ENCODE data around the gene PCDH12.

The PCDH12 gene

DNA sequence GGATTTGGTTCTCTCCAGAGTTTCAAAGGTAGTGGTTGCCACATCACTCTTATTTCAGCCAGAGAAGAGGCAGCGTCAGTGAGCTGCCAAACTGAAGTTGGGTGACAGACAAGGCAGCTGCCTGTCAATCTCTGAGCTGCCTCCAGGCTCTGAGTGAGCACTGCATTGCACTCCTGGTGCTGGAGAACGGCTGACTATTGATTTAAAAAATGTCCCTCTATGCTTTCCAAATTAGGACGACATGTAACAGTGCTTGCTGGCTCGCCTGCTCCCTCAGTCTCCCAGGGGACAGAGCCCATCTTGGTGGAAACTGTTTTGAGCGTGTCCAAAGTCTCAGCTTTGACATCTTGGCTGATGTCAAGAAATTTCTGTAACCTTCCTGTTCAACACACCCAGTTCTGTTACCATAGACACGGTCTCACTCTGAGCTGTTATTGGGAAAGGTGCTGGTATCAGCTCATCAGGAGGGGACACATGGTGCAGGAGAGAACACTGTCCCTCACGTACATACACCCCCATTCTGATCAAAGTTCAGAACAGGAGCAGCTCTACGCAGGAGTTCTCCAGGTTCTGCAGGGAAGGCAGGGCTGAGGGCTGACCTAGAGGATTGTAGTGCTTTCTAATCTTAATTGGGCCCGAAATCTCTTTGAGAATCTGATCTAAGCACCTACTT lies 15.7 kb downstream of the PCDH12 start:
- H3K4me3 ChIP-seq (ENCODE audit: low read depth, low read length), result no peak overlapping the region
- TF ChIP-seq, protein P1, sequence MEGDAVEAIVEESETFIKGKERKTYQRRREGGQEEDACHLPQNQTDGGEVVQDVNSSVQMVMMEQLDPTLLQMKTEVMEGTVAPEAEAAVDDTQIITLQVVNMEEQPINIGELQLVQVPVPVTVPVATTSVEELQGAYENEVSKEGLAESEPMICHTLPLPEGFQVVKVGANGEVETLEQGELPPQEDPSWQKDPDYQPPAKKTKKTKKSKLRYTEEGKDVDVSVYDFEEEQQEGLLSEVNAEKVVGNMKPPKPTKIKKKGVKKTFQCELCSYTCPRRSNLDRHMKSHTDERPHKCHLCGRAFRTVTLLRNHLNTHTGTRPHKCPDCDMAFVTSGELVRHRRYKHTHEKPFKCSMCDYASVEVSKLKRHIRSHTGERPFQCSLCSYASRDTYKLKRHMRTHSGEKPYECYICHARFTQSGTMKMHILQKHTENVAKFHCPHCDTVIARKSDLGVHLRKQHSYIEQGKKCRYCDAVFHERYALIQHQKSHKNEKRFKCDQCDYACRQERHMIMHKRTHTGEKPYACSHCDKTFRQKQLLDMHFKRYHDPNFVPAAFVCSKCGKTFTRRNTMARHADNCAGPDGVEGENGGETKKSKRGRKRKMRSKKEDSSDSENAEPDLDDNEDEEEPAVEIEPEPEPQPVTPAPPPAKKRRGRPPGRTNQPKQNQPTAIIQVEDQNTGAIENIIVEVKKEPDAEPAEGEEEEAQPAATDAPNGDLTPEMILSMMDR (IDR thresholded peaks at IDR 0.05; ENCODE audit: control insufficient read depth, extremely low read depth, insufficient read depth), result no peak
- no peak for DNase-seq (ENCODE audit: low read depth)

DNA sequence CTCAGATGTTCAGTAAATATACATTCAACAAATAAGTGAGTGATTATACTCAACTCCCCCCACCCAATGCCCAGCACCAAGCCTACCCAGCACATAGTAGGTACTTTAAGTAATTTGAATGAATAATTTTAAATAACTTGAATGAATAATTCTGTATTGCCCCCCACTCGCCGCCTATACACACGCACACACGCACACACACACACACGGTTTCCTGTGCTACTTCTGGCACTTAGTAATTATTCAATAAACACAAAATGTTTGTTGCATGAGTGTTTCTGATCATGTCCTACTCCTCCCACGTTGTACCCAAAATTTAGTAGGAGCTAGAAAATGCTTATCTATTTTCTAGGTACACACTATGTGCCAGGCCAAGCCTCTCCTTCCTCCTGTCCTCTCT lies 16.2 kb downstream of the PCDH12 start:
- no peak for DNase-seq (ENCODE audit: low read depth)
- H3K4me3 ChIP-seq (ENCODE audit: low read depth, low read length), result no peak overlapping the region
- TF ChIP-seq, protein P1 (IDR thresholded peaks at IDR 0.05; ENCODE audit: control insufficient read depth, extremely low read depth, insufficient read depth), result no peak

DNA sequence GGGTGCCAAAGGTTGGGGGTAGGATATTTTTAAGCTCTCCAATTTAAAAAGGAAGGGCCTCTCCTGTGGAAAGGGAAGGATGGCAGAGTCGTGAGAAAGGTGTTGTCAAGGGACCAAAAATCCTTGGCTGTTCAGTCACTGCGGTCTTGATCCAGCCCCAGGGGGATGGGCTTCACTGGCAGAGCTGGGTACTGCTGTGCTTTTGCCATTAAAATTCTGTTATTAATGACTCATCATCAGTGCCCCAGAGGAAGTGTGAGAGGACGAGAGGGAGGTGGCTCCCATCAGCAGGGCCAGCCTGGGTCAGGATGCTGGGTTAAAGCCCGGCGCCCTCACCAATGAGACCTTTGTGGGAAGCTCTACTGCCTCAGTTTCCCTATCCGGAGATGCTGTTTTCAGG lies 16.7 kb downstream of the PCDH12 start:
- TF ChIP-seq, protein P1 (IDR thresholded peaks at IDR 0.05; ENCODE audit: control insufficient read depth, extremely low read depth, insufficient read depth), result no peak
- DNase-seq (ENCODE audit: low read depth), result no peak

DNA sequence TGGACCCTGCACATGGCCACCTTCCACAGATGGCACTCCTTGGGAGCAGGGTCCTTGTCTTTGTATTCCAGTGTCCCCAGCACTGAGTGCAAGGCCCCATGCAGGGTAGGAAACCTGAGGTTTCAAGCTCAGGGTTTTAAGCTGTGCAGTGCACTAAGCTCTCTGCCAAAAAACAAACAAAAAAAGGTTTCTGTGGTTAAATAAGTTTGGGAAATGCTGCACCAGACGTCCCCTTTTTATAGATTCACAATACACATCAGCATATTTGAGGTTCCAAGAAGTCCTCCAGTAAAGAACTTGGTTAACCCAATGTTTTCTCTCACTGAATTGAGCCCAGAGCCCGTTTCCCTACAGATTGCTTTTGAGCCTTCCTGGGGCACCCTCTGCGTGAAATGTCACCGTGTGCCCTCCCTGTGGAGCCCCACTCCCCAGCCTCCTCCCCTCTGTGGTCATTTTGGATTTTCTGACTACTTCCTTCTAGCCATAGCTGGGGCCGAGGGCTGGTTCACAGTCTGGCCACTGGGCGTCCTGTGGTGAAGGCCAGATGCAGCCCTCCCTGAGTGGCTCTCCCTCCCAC lies 17.2 kb downstream of the PCDH12 start:
- no peak overlapping the region for H3K4me3 ChIP-seq (ENCODE audit: low read depth, low read length)
- TF ChIP-seq, protein P1 (IDR thresholded peaks at IDR 0.05; ENCODE audit: control insufficient read depth, extremely low read depth, insufficient read depth), result no peak
- DNase-seq (ENCODE audit: low read depth), result no peak

More for the DNA sequence above, 16.7 kb downstream of the PCDH12 start:
- no peak overlapping the region for H3K4me3 ChIP-seq (ENCODE audit: low read depth, low read length)

DNA sequence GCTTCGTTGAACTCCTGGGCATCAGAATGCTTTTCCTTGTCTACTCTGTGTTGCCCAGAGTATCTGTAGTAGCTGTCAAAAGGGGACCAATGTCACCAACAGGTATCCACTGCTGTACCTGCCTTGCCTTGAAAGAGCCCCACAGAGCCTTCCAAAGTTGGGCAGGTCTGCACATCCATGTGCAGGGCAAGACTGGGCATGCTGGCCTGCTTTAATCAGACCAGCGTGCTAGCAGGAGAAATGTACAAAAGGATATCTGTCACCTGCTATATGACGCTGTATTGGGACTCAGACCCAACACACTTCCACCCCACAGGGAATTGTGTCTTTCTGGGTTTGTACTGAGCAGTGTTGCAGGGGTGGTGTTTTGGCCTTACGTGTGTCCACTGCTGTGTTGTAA lies 22.5 kb downstream of the PCDH12 start:
- TF ChIP-seq, protein P1 (IDR thresholded peaks at IDR 0.05; ENCODE audit: control insufficient read depth, extremely low read depth, insufficient read depth), result no peak
- H3K4me3 ChIP-seq (ENCODE audit: low read depth, low read length), result no peak overlapping the region

DNA sequence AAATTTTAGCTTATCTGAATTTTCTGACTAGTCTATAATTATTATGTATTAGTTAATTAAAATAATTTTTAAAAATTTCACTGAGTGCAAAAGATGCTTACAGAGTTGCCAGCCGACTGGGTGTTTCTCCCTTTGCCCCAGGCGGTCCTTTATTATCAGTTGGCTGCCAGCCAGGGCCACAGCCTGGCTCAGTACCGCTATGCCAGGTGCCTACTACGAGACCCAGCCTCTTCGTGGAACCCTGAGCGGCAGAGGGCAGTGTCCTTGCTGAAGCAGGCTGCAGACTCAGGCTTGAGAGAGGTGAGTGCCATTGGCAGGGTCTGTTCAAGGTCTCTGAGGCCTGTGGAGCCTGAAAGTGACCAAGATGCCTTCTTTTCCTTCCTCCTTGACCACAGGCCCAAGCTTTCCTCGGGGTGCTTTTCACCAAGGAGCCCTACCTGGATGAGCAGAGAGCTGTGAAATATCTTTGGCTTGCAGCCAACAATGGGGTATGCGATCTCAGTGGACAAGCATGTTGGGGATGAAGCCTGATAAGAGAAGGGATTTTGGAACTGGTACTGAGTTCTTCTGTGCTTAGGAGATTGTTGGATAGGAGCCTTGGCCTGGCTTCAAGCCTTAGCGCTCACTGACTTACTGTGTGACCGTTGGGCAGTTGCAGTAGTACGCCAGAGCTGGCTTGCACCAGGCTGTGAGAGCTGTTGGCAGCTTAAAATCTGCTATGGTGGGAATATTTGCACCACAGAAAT lies 23.7 kb downstream of the PCDH12 start:
- TF ChIP-seq, protein P1 (IDR thresholded peaks at IDR 0.05; ENCODE audit: control insufficient read depth, extremely low read depth, insufficient read depth), result no peak

More for the DNA sequence above, 22.5 kb downstream of the PCDH12 start:
- no peak for DNase-seq (ENCODE audit: low read depth)

More for the DNA sequence above, 23.7 kb downstream of the PCDH12 start:
- H3K4me3 ChIP-seq (ENCODE audit: low read depth, low read length), result no peak overlapping the region
- DNase-seq (ENCODE audit: low read depth), result no peak

All from LNCaP clone FGC (cell line).